ENCODE measurements around the gene POLH. TPM values are rescaled to one million over a fixed set of nuclear protein-coding genes. Genes with fewer than 3 reads are reported as not detected.

The POLH gene
- polyA plus RNA-seq, 1 of the 3 experiments (the other 2 are of a cell fraction) = 11.5 TPM

DNA sequence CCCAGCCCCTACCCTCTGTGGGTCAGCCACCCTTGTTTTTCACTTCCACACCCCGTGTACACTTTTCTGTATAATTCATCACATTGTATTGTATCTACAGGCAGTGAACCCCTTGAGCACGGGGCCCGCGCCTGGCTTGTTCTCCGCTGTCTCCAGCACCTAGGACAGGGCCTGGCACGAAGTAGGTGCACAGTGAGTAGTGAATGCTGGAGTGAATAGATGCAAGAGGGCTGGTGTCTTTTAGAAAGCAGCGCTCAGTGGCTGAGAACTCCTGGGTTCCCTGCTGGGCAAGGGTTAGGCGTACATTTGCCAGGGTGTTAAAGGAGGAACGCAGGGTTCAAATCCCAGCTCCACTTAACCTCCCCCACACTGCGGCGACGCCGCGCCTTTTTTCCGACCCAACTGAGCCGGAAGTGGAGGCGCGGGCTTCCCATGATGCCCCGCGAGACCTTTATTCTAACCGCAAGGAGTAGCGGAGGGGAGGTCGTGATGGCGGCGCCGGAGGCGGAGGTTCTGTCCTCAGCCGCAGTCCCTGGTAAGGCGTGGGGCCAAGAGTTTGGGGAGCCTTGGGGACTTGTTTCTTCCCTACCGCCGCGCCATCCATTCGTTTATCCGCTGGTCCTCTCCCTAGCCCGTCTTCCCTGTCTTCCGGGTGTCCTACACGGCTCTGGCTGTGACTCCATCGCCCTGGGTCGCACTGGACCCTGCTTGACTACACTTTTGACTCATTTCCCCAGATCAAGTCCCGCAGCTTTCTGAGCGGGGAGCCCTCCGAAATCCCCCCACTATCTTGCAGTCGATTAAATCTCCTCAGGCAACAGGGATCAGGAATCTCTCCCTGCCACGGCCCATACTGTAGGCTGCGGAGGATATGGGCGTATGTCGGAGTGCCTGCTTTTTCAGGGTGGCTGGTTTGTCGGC lies 59.7 kb downstream of the POLH start, which contains the start of gene MAD2L1BP (continued):
- TF ChIP-seq, protein P1, sequence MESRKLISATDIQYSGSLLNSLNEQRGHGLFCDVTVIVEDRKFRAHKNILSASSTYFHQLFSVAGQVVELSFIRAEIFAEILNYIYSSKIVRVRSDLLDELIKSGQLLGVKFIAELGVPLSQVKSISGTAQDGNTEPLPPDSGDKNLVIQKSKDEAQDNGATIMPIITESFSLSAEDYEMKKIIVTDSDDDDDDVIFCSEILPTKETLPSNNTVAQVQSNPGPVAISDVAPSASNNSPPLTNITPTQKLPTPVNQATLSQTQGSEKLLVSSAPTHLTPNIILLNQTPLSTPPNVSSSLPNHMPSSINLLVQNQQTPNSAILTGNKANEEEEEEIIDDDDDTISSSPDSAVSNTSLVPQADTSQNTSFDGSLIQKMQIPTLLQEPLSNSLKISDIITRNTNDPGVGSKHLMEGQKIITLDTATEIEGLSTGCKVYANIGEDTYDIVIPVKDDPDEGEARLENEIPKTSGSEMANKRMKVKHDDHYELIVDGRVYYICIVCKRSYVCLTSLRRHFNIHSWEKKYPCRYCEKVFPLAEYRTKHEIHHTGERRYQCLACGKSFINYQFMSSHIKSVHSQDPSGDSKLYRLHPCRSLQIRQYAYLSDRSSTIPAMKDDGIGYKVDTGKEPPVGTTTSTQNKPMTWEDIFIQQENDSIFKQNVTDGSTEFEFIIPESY (IDR thresholded peaks at IDR 0.05; ENCODE audit: borderline replicate concordance, low read depth) = no peak
- TF ChIP-seq, protein P2, sequence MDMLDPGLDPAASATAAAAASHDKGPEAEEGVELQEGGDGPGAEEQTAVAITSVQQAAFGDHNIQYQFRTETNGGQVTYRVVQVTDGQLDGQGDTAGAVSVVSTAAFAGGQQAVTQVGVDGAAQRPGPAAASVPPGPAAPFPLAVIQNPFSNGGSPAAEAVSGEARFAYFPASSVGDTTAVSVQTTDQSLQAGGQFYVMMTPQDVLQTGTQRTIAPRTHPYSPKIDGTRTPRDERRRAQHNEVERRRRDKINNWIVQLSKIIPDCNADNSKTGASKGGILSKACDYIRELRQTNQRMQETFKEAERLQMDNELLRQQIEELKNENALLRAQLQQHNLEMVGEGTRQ (IDR thresholded peaks at IDR 0.05; ENCODE audit: borderline replicate concordance, low read depth, low read length) = no peak; the same call in 1 of the 2 replicates
- TF ChIP-seq NFIC (IDR thresholded peaks at IDR 0.05; ENCODE audit: borderline replicate concordance) (no peak), FOXM1 (IDR thresholded peaks at IDR 0.05; ENCODE audit: low read depth) (no peak), YY1 (IDR thresholded peaks at IDR 0.05; ENCODE audit: low read depth) (peak; percentile 90), RAD21 (IDR thresholded peaks at IDR 0.05; ENCODE audit: low read length) (no peak), CHD2 (IDR thresholded peaks at IDR 0.05; ENCODE audit: low read length, partially characterized antibody) (peak; percentile 87), EP300 (IDR thresholded peaks at IDR 0.05; ENCODE audit: borderline replicate concordance in 1 of 2, low read depth in 1 of 2, low read length in 1 of 2) (no peak), FOSL2 (IDR thresholded peaks at IDR 0.05; ENCODE audit: borderline replicate concordance, low read depth) (no peak), GABPA (IDR thresholded peaks at IDR 0.05; ENCODE audit: low read depth) (peak; percentile 76), SIN3A (IDR thresholded peaks at IDR 0.05; ENCODE audit: borderline replicate concordance, low read depth, low read length) (0 out of 2 replicates have a peak, but pooled peaks have one; percentile 55), ELF1 (IDR thresholded peaks at IDR 0.05) (peak; percentile 87), RXRA (IDR thresholded peaks at IDR 0.05; ENCODE audit: borderline replicate concordance, low read depth) (no peak; the same call in 1 of the 2 replicates), SMC3 (IDR thresholded peaks at IDR 0.05; ENCODE audit: low read depth, low read length) (no peak), TCF12 (IDR thresholded peaks at IDR 0.05) (peak; percentile 16; the same call in 1 of the 2 replicates), RCOR1 (IDR thresholded peaks at IDR 0.05; ENCODE audit: low read length) (peak; percentile 35; the same call in 1 of the 2 replicates), TAF1 (IDR thresholded peaks at IDR 0.05; ENCODE audit: borderline replicate concordance, low read depth, low read length) (peak; percentile 86), MXI1 (IDR thresholded peaks at IDR 0.05; ENCODE audit: low read depth, low read length) (peak; percentile 67), RFX5 (IDR thresholded peaks at IDR 0.05; ENCODE audit: low read length) (no peak), JUND (IDR thresholded peaks at IDR 0.05) (no peak), EZH2phosphoT487 (IDR thresholded peaks at IDR 0.05; ENCODE audit: borderline replicate concordance, low read depth) (no peak), TEAD4 (IDR thresholded peaks at IDR 0.05; ENCODE audit: borderline replicate concordance, insufficient read depth) (no peak)
- TF ChIP-seq, protein P3, sequence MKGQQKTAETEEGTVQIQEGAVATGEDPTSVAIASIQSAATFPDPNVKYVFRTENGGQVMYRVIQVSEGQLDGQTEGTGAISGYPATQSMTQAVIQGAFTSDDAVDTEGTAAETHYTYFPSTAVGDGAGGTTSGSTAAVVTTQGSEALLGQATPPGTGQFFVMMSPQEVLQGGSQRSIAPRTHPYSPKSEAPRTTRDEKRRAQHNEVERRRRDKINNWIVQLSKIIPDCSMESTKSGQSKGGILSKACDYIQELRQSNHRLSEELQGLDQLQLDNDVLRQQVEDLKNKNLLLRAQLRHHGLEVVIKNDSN (IDR thresholded peaks at IDR 0.05; ENCODE audit: borderline replicate concordance, low read depth) = 0 out of 2 replicates have a peak, but pooled peaks have one; percentile 15
- TF ChIP-seq, protein P4, sequence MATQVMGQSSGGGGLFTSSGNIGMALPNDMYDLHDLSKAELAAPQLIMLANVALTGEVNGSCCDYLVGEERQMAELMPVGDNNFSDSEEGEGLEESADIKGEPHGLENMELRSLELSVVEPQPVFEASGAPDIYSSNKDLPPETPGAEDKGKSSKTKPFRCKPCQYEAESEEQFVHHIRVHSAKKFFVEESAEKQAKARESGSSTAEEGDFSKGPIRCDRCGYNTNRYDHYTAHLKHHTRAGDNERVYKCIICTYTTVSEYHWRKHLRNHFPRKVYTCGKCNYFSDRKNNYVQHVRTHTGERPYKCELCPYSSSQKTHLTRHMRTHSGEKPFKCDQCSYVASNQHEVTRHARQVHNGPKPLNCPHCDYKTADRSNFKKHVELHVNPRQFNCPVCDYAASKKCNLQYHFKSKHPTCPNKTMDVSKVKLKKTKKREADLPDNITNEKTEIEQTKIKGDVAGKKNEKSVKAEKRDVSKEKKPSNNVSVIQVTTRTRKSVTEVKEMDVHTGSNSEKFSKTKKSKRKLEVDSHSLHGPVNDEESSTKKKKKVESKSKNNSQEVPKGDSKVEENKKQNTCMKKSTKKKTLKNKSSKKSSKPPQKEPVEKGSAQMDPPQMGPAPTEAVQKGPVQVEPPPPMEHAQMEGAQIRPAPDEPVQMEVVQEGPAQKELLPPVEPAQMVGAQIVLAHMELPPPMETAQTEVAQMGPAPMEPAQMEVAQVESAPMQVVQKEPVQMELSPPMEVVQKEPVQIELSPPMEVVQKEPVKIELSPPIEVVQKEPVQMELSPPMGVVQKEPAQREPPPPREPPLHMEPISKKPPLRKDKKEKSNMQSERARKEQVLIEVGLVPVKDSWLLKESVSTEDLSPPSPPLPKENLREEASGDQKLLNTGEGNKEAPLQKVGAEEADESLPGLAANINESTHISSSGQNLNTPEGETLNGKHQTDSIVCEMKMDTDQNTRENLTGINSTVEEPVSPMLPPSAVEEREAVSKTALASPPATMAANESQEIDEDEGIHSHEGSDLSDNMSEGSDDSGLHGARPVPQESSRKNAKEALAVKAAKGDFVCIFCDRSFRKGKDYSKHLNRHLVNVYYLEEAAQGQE (IDR thresholded peaks at IDR 0.05; ENCODE audit: low read depth, low read length) = peak; percentile 89; the same call in 1 of the 2 replicates
- TF ChIP-seq, protein P5, sequence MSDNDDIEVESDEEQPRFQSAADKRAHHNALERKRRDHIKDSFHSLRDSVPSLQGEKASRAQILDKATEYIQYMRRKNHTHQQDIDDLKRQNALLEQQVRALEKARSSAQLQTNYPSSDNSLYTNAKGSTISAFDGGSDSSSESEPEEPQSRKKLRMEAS (IDR thresholded peaks at IDR 0.05; ENCODE audit: low read depth) = peak; percentile 86
- TF ChIP-seq, protein P6, sequence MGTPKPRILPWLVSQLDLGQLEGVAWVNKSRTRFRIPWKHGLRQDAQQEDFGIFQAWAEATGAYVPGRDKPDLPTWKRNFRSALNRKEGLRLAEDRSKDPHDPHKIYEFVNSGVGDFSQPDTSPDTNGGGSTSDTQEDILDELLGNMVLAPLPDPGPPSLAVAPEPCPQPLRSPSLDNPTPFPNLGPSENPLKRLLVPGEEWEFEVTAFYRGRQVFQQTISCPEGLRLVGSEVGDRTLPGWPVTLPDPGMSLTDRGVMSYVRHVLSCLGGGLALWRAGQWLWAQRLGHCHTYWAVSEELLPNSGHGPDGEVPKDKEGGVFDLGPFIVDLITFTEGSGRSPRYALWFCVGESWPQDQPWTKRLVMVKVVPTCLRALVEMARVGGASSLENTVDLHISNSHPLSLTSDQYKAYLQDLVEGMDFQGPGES (IDR thresholded peaks at IDR 0.05; ENCODE audit: low read depth, low read length) = no peak

Data from SK-N-SH (cell line).